Bronchial epithelial cell (primary cell): ENCODE measurements around the gene SETSIP. TPM values are rescaled to one million over a fixed set of nuclear protein-coding genes. Genes with fewer than 3 reads are reported as not detected.

ENCODE experiments used
- DNase-seq: peaks from one replicate; pipeline ENCODE4 v3.0.0-alpha.2; 2010; ENCODE audit warnings: low read depth
- FAIRE-seq: peaks from 2 replicates; lab custom pipeline; 2011; peaks lifted over from hg19 to GRCh38; lab: Jason Lieb, UNC
- H3K27me3 ChIP-seq: 2 replicates; pipeline ENCODE4 v1.5.1; 2011; ENCODE audit warnings: low read length; ENCODE audit not compliant: control insufficient read depth, insufficient read depth
- H3K36me3 ChIP-seq: 2 replicates; pipeline ENCODE4 v1.5.1; 2011; ENCODE audit warnings: low read length; ENCODE audit not compliant: control insufficient read depth, insufficient read depth
- H3K4me3 ChIP-seq: 2 replicates; pipeline ENCODE4 v1.5.1; 2011; ENCODE audit warnings: mild to moderate bottlenecking, low read depth, low read length, control low read depth
- CTCF ChIP-seq: IDR thresholded peaks from 2 replicates; pipeline ENCODE4 v1.5.1; 2011; ENCODE audit warnings: mild to moderate bottlenecking, moderate library complexity, low read length, control low read depth, inconsistent platforms; ENCODE audit not compliant: insufficient read depth, severe bottlenecking
- total RNA-seq: library from RNA; depleted of rRNA; stranded (reverse); fragments of >200 nt; gene quantifications from 2 replicates; pipeline ENCODE4 v1.2.1, GENCODE V29; 2014

SETSIP gene
- total RNA-seq, 1 donor from 2014 or later, result 0.26 TPM

GRCh38 chr1:92051948-92052347 lies 23.3 kb downstream of the SETSIP start:
- no peaks in the 10 kb centered on the region for H3K27me3 ChIP-seq
- no peak for DNase-seq
- TF ChIP-seq CTCF, result no peak
- no peaks in the 10 kb centered on the region for H3K36me3 ChIP-seq
- FAIRE-seq, result no peak
- no peak overlapping the region for H3K4me3 ChIP-seq

GRCh38 chr1:92045766-92046495 lies 29.3 kb downstream of the SETSIP start:
- DNase-seq (no peak), FAIRE-seq (no peak)
- H3K27me3 ChIP-seq, result no peaks in the 10 kb centered on the region
- H3K36me3 ChIP-seq, result no peaks in the 10 kb centered on the region
- no peak overlapping the region for H3K4me3 ChIP-seq
- no peak for TF ChIP-seq CTCF

DNA sequence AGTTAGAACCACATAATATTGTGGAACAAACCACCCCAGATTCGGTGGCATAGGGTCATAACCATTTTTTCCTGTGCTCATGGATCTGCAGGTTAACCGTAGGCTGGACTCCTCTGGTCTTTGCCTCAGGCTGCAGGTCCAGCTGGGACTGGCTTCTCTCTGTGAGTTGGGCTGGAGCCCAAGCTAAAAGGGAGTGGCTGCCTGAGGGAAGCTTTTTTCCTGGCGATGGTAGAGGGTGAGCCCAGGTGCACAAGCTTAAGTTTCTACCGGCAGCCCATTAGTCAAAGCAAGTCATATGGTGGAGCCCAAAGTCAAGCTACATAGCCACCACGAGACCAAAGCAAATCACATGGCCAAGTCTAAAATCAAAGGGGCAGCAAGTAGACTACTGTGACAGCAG lies 31.6 kb downstream of the SETSIP start:
- no peak for TF ChIP-seq CTCF
- peak; percentile 30 for DNase-seq
- Histone ChIP-seq H3K27me3 (no peaks in the 10 kb centered on the region), H3K36me3 (no peaks in the 10 kb centered on the region), H3K4me3 (no peak overlapping the region)
- no peak for FAIRE-seq

GRCh38 chr1:92040971-92041370 lies 34.2 kb downstream of the SETSIP start:
- Histone ChIP-seq H3K27me3 (no peaks in the 10 kb centered on the region), H3K4me3 (no peak overlapping the region), H3K36me3 (no peaks in the 10 kb centered on the region)
- DNase-seq (no peak), FAIRE-seq (no peak)
- TF ChIP-seq CTCF, result no peak

GRCh38 chr1:92038695-92039346 lies 36.4 kb downstream of the SETSIP start:
- no peak for FAIRE-seq
- H3K36me3 ChIP-seq, result no peaks in the 10 kb centered on the region
- DNase-seq, result no peak
- no peaks in the 10 kb centered on the region for H3K27me3 ChIP-seq
- H3K4me3 ChIP-seq, result no peak overlapping the region
- TF ChIP-seq CTCF, result no peak
